ENCODE results near the gene VPS29. TPM values are rescaled to one million over a fixed set of nuclear protein-coding genes. Genes with fewer than 3 reads are reported as not detected.

Gene VPS29
- total RNA-seq, 2 donors from 2014 or later: 87.7 to 89.4 TPM

- 0 to 1% methylated on average over 12 to 17 of the region's 17 CpGs for WGBS, 2 experiments (ENCODE audit: insufficient coverage in 1 of 2, insufficient read length in 1 of 2)
- peak overlapping the region; percentile 79 for H3K9ac ChIP-seq (ENCODE audit: extremely low read depth, low read length, poor library complexity, severe bottlenecking)
- Mint-ChIP-seq H3K27ac (peak overlapping the region; percentile 94), H3K9me3 (peaks cover 12% of the 10 kb centered on the region), H3K4me1 (no peaks in the 10 kb centered on the region), H3K36me3 (ENCODE audit: low read depth) (peaks cover 3% of the 10 kb centered on the region), H3K4me3 (peak overlapping the region; percentile 98), H3K27me3 (ENCODE audit: insufficient read depth) (peaks cover 19% of the 10 kb centered on the region)
- DNase-seq: no peak
- H3K27ac ChIP-seq (ENCODE audit: low read depth, low read length): no peak overlapping the region
- H3K36me3 ChIP-seq (ENCODE audit: control insufficient read depth, insufficient read depth, low read length): peaks cover 16% of the 10 kb centered on the region
- H3K4me3 ChIP-seq (ENCODE audit: low read length): peak overlapping the region; percentile 98
- peaks cover 7% of the 10 kb centered on the region for H3K9me3 ChIP-seq (ENCODE audit: control insufficient read depth, low read length)
- no peak for TF ChIP-seq CTCF (conservative IDR thresholded peaks at IDR 0.05)
- no peaks in the 10 kb centered on the region for H3K27me3 ChIP-seq (ENCODE audit: control insufficient read depth, insufficient read depth, low read length, poor library complexity, severe bottlenecking)
- H3K4me1 ChIP-seq (ENCODE audit: control insufficient read depth, insufficient read depth, low read length): no peaks in the 10 kb centered on the region
Observed at GRCh38 chr12:110501399-110501751, 536 bp downstream of the VPS29 start.

GRCh38 chr12:110498984-110499706 lies 2.8 kb downstream of the VPS29 start:
- Histone ChIP-seq H3K4me1 (ENCODE audit: control insufficient read depth, insufficient read depth, low read length) (no peaks in the 10 kb centered on the region), H3K4me3 (ENCODE audit: low read length) (no peak overlapping the region), H3K9me3 (ENCODE audit: control insufficient read depth, low read length) (peaks cover 7% of the 10 kb centered on the region), H3K27me3 (ENCODE audit: control insufficient read depth, insufficient read depth, low read length, poor library complexity, severe bottlenecking) (no peaks in the 10 kb centered on the region), H3K36me3 (ENCODE audit: control insufficient read depth, insufficient read depth, low read length) (peaks cover 35% of the 10 kb centered on the region), H3K27ac (ENCODE audit: low read depth, low read length) (no peak overlapping the region), H3K9ac (ENCODE audit: extremely low read depth, low read length, poor library complexity, severe bottlenecking) (no peak overlapping the region)
- peak overlapping the region; percentile 37 for H3K27ac Mint-ChIP-seq
- no peaks in the 10 kb centered on the region for H3K4me1 Mint-ChIP-seq
- H3K9me3 Mint-ChIP-seq: peaks cover 12% of the 10 kb centered on the region
- H3K4me3 Mint-ChIP-seq: no peak overlapping the region
- WGBS, 2 experiments (ENCODE audit: insufficient coverage in 1 of 2, insufficient read length in 1 of 2): 94 to 100% methylated on average over 3 to 4 of the region's 4 CpGs
- no peak for TF ChIP-seq CTCF (conservative IDR thresholded peaks at IDR 0.05)
- peaks cover 19% of the 10 kb centered on the region for H3K27me3 Mint-ChIP-seq (ENCODE audit: insufficient read depth)
- peaks cover 22% of the 10 kb centered on the region for H3K36me3 Mint-ChIP-seq (ENCODE audit: low read depth)
- DNase-seq: no peak

- no peak overlapping the region for H3K4me3 ChIP-seq (ENCODE audit: low read length)
- no peaks in the 10 kb centered on the region for H3K9me3 ChIP-seq (ENCODE audit: control insufficient read depth, low read length)
- peaks cover 1% of the 10 kb centered on the region for H3K36me3 ChIP-seq (ENCODE audit: control insufficient read depth, insufficient read depth, low read length)
- H3K27ac ChIP-seq (ENCODE audit: low read depth, low read length): no peak overlapping the region
- no peaks in the 10 kb centered on the region for H3K9me3 Mint-ChIP-seq
- DNase-seq: no peak
- no peak overlapping the region for H3K27ac Mint-ChIP-seq
- no peak overlapping the region for H3K9ac ChIP-seq (ENCODE audit: extremely low read depth, low read length, poor library complexity, severe bottlenecking)
- H3K27me3 ChIP-seq (ENCODE audit: control insufficient read depth, insufficient read depth, low read length, poor library complexity, severe bottlenecking): no peaks in the 10 kb centered on the region
- WGBS, 2 experiments (ENCODE audit: insufficient coverage in 1 of 2, insufficient read length in 1 of 2): 95 to 100% methylated on average over 3 to 7 of the region's 7 CpGs
- no peak for TF ChIP-seq CTCF (conservative IDR thresholded peaks at IDR 0.05)
- no peaks in the 10 kb centered on the region for H3K27me3 Mint-ChIP-seq (ENCODE audit: insufficient read depth)
- no peaks in the 10 kb centered on the region for H3K4me1 ChIP-seq (ENCODE audit: control insufficient read depth, insufficient read depth, low read length)
- peaks cover 3% of the 10 kb centered on the region for H3K36me3 Mint-ChIP-seq (ENCODE audit: low read depth)
- no peak overlapping the region for H3K4me3 Mint-ChIP-seq
- H3K4me1 Mint-ChIP-seq: peaks cover 2% of the 10 kb centered on the region
Observed at GRCh38 chr12:110475426-110475825, 26.5 kb downstream of the VPS29 start.
